Keratinocyte (primary cell): Measurements from ENCODE around the gene PPT2. TPM values are rescaled to one million over a fixed set of nuclear protein-coding genes. Genes with fewer than 3 reads are reported as not detected.

Source experiments
- DNase-seq: peaks from one replicate; pipeline ENCODE4 v3.0.0-alpha.2; 2011; ENCODE audit warnings: low read depth, missing footprints, low spot score
- FAIRE-seq: peaks from 2 replicates; lab custom pipeline; 2011; peaks lifted over from hg19 to GRCh38; lab: Jason Lieb, UNC
- H2AFZ ChIP-seq: 2 replicates; pipeline ENCODE4 v1.6.0; 2012; ENCODE audit warnings: low read length, control low read depth, inconsistent platforms; ENCODE audit not compliant: control insufficient read depth
- H3K27ac ChIP-seq: 2 replicates; pipeline ENCODE4 v1.5.1; 2011; ENCODE audit warnings: low read length; ENCODE audit not compliant: control insufficient read depth, insufficient read depth
- H3K27me3 ChIP-seq: 3 replicates; pipeline ENCODE4 v1.6.0; 2011; ENCODE audit warnings: low read length; ENCODE audit not compliant: control insufficient read depth, insufficient read depth; ENCODE audit errors: extremely low read depth
- H3K36me3 ChIP-seq, 2 experiments: 2 replicates in 1 of 2; 3 replicates in 1 of 2; pipeline ENCODE4 v1.5.1; 2011; ENCODE audit warnings: low read length in 2 of 2, mild to moderate bottlenecking in 1 of 2; ENCODE audit not compliant: control insufficient read depth in 2 of 2, insufficient read depth in 2 of 2; ENCODE audit errors: extremely low read depth in 1 of 2
- H3K4me1 ChIP-seq: 3 replicates; pipeline ENCODE4 v1.5.1; 2011; ENCODE audit warnings: low read length; ENCODE audit not compliant: control insufficient read depth, insufficient read depth; ENCODE audit errors: extremely low read depth
- H3K4me2 ChIP-seq: 3 replicates; pipeline ENCODE4 v1.6.0; 2011; ENCODE audit warnings: low read depth, low read length; ENCODE audit not compliant: control insufficient read depth, insufficient read depth; ENCODE audit errors: extremely low read depth
- H3K4me3 ChIP-seq, 3 experiments: fragments of 200-600 bp in 1 of 3; sonication (generic) in 1 of 3; 2 replicates in 2 of 3; 3 replicates in 1 of 3; pipeline ENCODE4 v1.5.1; 2011 to 2016; ENCODE audit warnings: low read length in 3 of 3, mild to moderate bottlenecking in 3 of 3, control low read depth in 2 of 3, inconsistent platforms in 1 of 3, low read depth in 1 of 3, mixed read lengths in 1 of 3, mixed run types in 1 of 3, moderate library complexity in 1 of 3; ENCODE audit not compliant: control insufficient read depth in 2 of 3, insufficient read depth in 2 of 3; ENCODE audit errors: extremely low read depth in 1 of 3
- H3K79me2 ChIP-seq: 2 replicates; pipeline ENCODE4 v1.6.0; 2012; ENCODE audit warnings: low read length; ENCODE audit not compliant: control insufficient read depth, insufficient read depth
- H3K9ac ChIP-seq: 3 replicates; pipeline ENCODE4 v1.6.0; 2011; ENCODE audit warnings: low read length; ENCODE audit not compliant: control insufficient read depth, insufficient read depth; ENCODE audit errors: extremely low read depth
- H3K9me1 ChIP-seq: 3 replicates; pipeline ENCODE4 v1.6.0; 2011; ENCODE audit warnings: low read length; ENCODE audit not compliant: control insufficient read depth, insufficient read depth; ENCODE audit errors: extremely low read depth
- H3K9me3 ChIP-seq: 2 replicates; pipeline ENCODE4 v1.5.1; 2012; ENCODE audit warnings: low read depth, low read length; ENCODE audit not compliant: control insufficient read depth
- H4K20me1 ChIP-seq: 3 replicates; pipeline ENCODE4 v1.6.0; 2011; ENCODE audit warnings: low read length; ENCODE audit not compliant: control insufficient read depth, insufficient read depth; ENCODE audit errors: extremely low read depth
- CTCF ChIP-seq, 3 experiments: IDR thresholded peaks in 1 of 3; conservative IDR thresholded peaks in 1 of 3; optimal IDR thresholded peaks in 1 of 3; 2 replicates in 2 of 3; 3 replicates in 1 of 3; pipeline versions ENCODE3 to v1.5.1; 2011; ENCODE audit warnings: low read length in 3 of 3, mild to moderate bottlenecking in 3 of 3, moderate library complexity in 2 of 3, control low read depth in 1 of 3, inconsistent platforms in 1 of 3; ENCODE audit not compliant: insufficient read depth in 2 of 3; ENCODE audit errors: extremely low read depth in 1 of 3
- EZH2 ChIP-seq: IDR thresholded peaks from one replicate; pipeline ENCODE4 v1.6.1; 2012; ENCODE audit warnings: inconsistent platforms, mild to moderate bottlenecking, low read length, moderate library complexity
- dilution Hi-C: fragments of 300-500 bp; cut with MboI; formaldehyde crosslinking; loops from one replicate; pipeline ENCODE4 v1.7.0; 2020; ENCODE audit warnings: low sequenced_read_pairs; ENCODE audit not compliant: extremely low pct_ligation_motif_present
- polyA plus RNA-seq, 5 experiments: library from polyadenylated mRNA; depleted of rRNA in 3 of 5; stranded (reverse) in 3 of 5; stranded (forward) in 1 of 5; unstranded in 1 of 5; fragments of >200 nt; gene quantifications; 1 replicate in 1 of 5; 2 replicates in 3 of 5; 3 replicates in 1 of 5; pipeline versions ENCODE4 v1.2.1 to v1.2.3, GENCODE V29; 2011 to 2012; ENCODE audit warnings: missing spikeins in 2 of 5, low read depth in 1 of 5, low replicate concordance in 1 of 5

PPT2 gene
- polyA plus RNA-seq, 1 donor (not counting 4 experiments of a cell fraction or from before 2014, with no cell fraction given) = 15.0 TPM

GRCh38 chr6:32113386-32114352, 40.3 kb upstream of the PPT2 start:
- Histone ChIP-seq H3K9me3 (no peaks in the 10 kb centered on the region), H3K9ac (no peak overlapping the region), H3K4me2 (no peak overlapping the region), H3K27me3 (peaks cover 5% of the 10 kb centered on the region), H3K36me3 (peaks cover 20 to 21% of the 10 kb centered on the region in 2 experiments), H2AFZ (no peak overlapping the region), H3K4me3 (no peak overlapping the region), H3K27ac (peak overlapping the region; percentile 28), H3K79me2 (no peaks in the 10 kb centered on the region), H3K4me1 (peaks cover 21% of the 10 kb centered on the region), H4K20me1 (no peaks in the 10 kb centered on the region), H3K9me1 (no peaks in the 10 kb centered on the region)
- dilution Hi-C loops = no loop called here
- no peak for FAIRE-seq
- no peak for DNase-seq
- TF ChIP-seq EZH2 = no peak
- TF ChIP-seq CTCF (optimal IDR thresholded peaks at IDR 0.05 in 1 of 3, IDR thresholded peaks at IDR 0.05 in 1 of 3, conservative IDR thresholded peaks at IDR 0.05 in 1 of 3; ENCODE audit: extremely low read depth in 1 of 3, insufficient read depth in 2 of 3, low read length in 3 of 3) = peak in 2 of 3 experiments; percentile 19

DNA sequence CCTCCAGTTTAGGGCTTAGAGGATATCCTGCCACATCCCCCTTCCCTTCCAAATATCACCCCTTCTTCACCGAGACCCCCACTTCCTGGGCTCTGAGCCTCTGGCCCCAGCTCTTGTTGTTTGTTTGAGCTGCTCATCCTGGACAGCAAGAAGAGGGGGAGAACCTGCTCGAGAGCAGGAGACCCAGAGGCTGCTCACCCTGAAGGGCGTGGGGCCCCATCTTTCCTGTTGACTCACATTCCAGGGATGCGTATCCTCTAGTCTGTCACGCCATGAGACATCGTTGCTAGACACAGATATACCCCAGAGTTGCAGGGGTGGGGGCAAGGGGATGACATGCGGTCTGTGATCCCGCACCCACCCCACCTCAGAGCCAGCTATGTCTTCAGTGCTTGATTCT, 39.1 kb upstream of the PPT2 start:
- TF ChIP-seq CTCF (optimal IDR thresholded peaks at IDR 0.05 in 1 of 3, IDR thresholded peaks at IDR 0.05 in 1 of 3, conservative IDR thresholded peaks at IDR 0.05 in 1 of 3; ENCODE audit: extremely low read depth in 1 of 3, insufficient read depth in 2 of 3, low read length in 3 of 3) (no peak), EZH2 (no peak)
- no peaks in the 10 kb centered on the region for H3K79me2 ChIP-seq
- no peak overlapping the region for H3K4me3 ChIP-seq
- peak overlapping the region; percentile 55 for H3K27ac ChIP-seq
- no peaks in the 10 kb centered on the region for H3K9me1 ChIP-seq
- H2AFZ ChIP-seq = no peak overlapping the region
- peaks cover 17% of the 10 kb centered on the region for H3K4me1 ChIP-seq
- dilution Hi-C loops = no loop called here
- H3K9me3 ChIP-seq = no peaks in the 10 kb centered on the region
- FAIRE-seq = no peak
- no peaks in the 10 kb centered on the region for H4K20me1 ChIP-seq
- H3K9ac ChIP-seq = no peak overlapping the region
- H3K36me3 ChIP-seq = peaks cover 21 to 26% of the 10 kb centered on the region in 2 experiments
- no peak for DNase-seq
- H3K27me3 ChIP-seq = no peaks in the 10 kb centered on the region
- H3K4me2 ChIP-seq = peak overlapping the region; percentile 40
